Fibroblast of lung (primary cell): Measurements from ENCODE around the gene OPN3. TPM values are rescaled to one million over a fixed set of nuclear protein-coding genes. Genes with fewer than 3 reads are reported as not detected.

Experiments
- DNase-seq, 2 donors: peaks; one replicate each; pipeline versions ENCODE4 v3.0.0 to v3.0.0-alpha.2; 2010; ENCODE audit warnings: low read depth in 2 of 2
- H2AFZ ChIP-seq: 2 replicates; pipeline ENCODE4 v1.5.1; 2012; ENCODE audit warnings: low read length, control low read depth, inconsistent platforms
- H3K27ac ChIP-seq: 2 replicates; pipeline ENCODE4 v1.5.1; 2011; ENCODE audit warnings: low read length, control low read depth; ENCODE audit not compliant: insufficient read depth
- H3K27me3 ChIP-seq: 2 replicates; pipeline ENCODE4 v1.5.1; 2011; ENCODE audit warnings: mild to moderate bottlenecking, low read length; ENCODE audit not compliant: control insufficient read depth, insufficient read depth
- H3K36me3 ChIP-seq: 2 replicates; pipeline ENCODE4 v1.5.1; 2011; ENCODE audit warnings: low read length; ENCODE audit not compliant: control insufficient read depth, insufficient read depth
- H3K4me1 ChIP-seq: 2 replicates; pipeline ENCODE4 v1.5.1; 2011; ENCODE audit warnings: low read length; ENCODE audit not compliant: control insufficient read depth, insufficient read depth; ENCODE audit errors: extremely low read depth
- H3K4me2 ChIP-seq: 2 replicates; pipeline ENCODE4 v1.5.1; 2011; ENCODE audit warnings: low read length, control low read depth; ENCODE audit not compliant: insufficient read depth; ENCODE audit errors: extremely low read depth
- H3K4me3 ChIP-seq, 4 experiments: fragments of 200-600 bp in 1 of 4; sonication (generic) in 1 of 4; replicated peaks in 1 of 4; 2 replicates each; pipeline ENCODE4 v1.5.1; 2011 to 2016; ENCODE audit warnings: low read length in 4 of 4, low read depth in 3 of 4, mild to moderate bottlenecking in 3 of 4, control low read depth in 2 of 4, inconsistent platforms in 1 of 4, mixed read lengths in 1 of 4; ENCODE audit not compliant: insufficient read depth in 1 of 4; ENCODE audit errors: control extremely low read depth in 1 of 4
- H3K79me2 ChIP-seq: 2 replicates; pipeline ENCODE4 v1.5.1; 2012; ENCODE audit warnings: mild to moderate bottlenecking, low read length, inconsistent platforms; ENCODE audit not compliant: control insufficient read depth, insufficient read depth
- H3K9ac ChIP-seq: 2 replicates; pipeline ENCODE4 v1.5.1; 2011; ENCODE audit warnings: mild to moderate bottlenecking, low read length, control low read depth; ENCODE audit not compliant: insufficient read depth
- H3K9me3 ChIP-seq: 2 replicates; pipeline ENCODE4 v1.5.1; 2012; ENCODE audit warnings: low read depth, low read length; ENCODE audit not compliant: control insufficient read depth, insufficient read depth
- H4K20me1 ChIP-seq: 2 replicates; pipeline ENCODE4 v1.5.1; 2011; ENCODE audit warnings: low read length; ENCODE audit not compliant: control insufficient read depth, insufficient read depth; ENCODE audit errors: extremely low read depth
- CTCF ChIP-seq, 2 donors: IDR thresholded peaks in 1 of 2; conservative IDR thresholded peaks in 1 of 2; 1 replicate in 1 of 2; 2 replicates in 1 of 2; pipeline ENCODE4 v1.5.1; 2011 to 2012; ENCODE audit warnings: low read length in 2 of 2, control low read depth in 1 of 2, inconsistent platforms in 1 of 2, low read depth in 1 of 2, mild to moderate bottlenecking in 1 of 2
- EZH2 ChIP-seq: IDR thresholded peaks from 2 replicates; pipeline ENCODE4 v1.5.1; 2012; ENCODE audit warnings: low read length, control low read depth, mild to moderate bottlenecking; ENCODE audit errors: missing control alignments
- polyA plus RNA-seq, 2 donors: library from polyadenylated mRNA; depleted of rRNA in 1 of 2; stranded (reverse) in 1 of 2; unstranded in 1 of 2; fragments of >200 nt; gene quantifications; 2 replicates each; pipeline ENCODE4 v1.2.1, GENCODE V29; 2011 to 2012; ENCODE audit warnings: missing spikeins in 1 of 2
- total RNA-seq: library from RNA; depleted of rRNA; stranded (reverse); fragments of >200 nt; gene quantifications from 2 replicates; pipeline ENCODE4 v1.2.1, GENCODE V29; 2014

The OPN3 gene
- total and polyA plus RNA-seq, 2 donors (not counting 1 experiment from before 2014, with no cell fraction given): 32.5 to 58.9 TPM

- H3K27me3 ChIP-seq: no peaks in the 10 kb centered on the region
- TF ChIP-seq EZH2 (no peak), CTCF (conservative IDR thresholded peaks at IDR 0.05 in 1 of 2, IDR thresholded peaks at IDR 0.05 in 1 of 2; ENCODE audit: low read depth in 1 of 2, low read length in 2 of 2) (no peak)
- H3K36me3 ChIP-seq: no peaks in the 10 kb centered on the region
- H3K4me1 ChIP-seq: peaks cover 9% of the 10 kb centered on the region
- H3K79me2 ChIP-seq: no peaks in the 10 kb centered on the region
- no peaks in the 10 kb centered on the region for H3K9me3 ChIP-seq
- peak in 1 of 2 donors; percentile 45 for DNase-seq
- H3K9ac ChIP-seq: no peak overlapping the region
- no peak overlapping the region for H2AFZ ChIP-seq
- H3K4me2 ChIP-seq: no peak overlapping the region
- no peak overlapping the region for H3K4me3 ChIP-seq
- H4K20me1 ChIP-seq: no peaks in the 10 kb centered on the region
- no peak overlapping the region for H3K27ac ChIP-seq
Measured at GRCh38 chr1:241614144-241614543, 26.0 kb downstream of the OPN3 start.

GRCh38 chr1:241612533-241613477 lies 27.4 kb downstream of the OPN3 start:
- Histone ChIP-seq H3K4me2 (peak overlapping the region; percentile 37), H3K9me3 (no peaks in the 10 kb centered on the region), H3K4me3 (peak overlapping the region in 1 of 4 experiments; percentile 17), H3K4me1 (peaks cover 11% of the 10 kb centered on the region), H3K9ac (no peak overlapping the region), H3K36me3 (no peaks in the 10 kb centered on the region), H3K27me3 (no peaks in the 10 kb centered on the region), H4K20me1 (no peaks in the 10 kb centered on the region), H3K79me2 (no peaks in the 10 kb centered on the region), H3K27ac (peak overlapping the region; percentile 65), H2AFZ (peak overlapping the region; percentile 41)
- no peak for TF ChIP-seq EZH2
- TF ChIP-seq CTCF (conservative IDR thresholded peaks at IDR 0.05 in 1 of 2, IDR thresholded peaks at IDR 0.05 in 1 of 2; ENCODE audit: low read depth in 1 of 2, low read length in 2 of 2): no peak
- peak; percentile 92 to 95 for DNase-seq

GRCh38 chr1:241611736-241612135 lies 28.4 kb downstream of the OPN3 start:
- peak overlapping the region; percentile 65 for H3K27ac ChIP-seq
- H3K4me1 ChIP-seq: peaks cover 11% of the 10 kb centered on the region
- H3K27me3 ChIP-seq: no peaks in the 10 kb centered on the region
- H3K9ac ChIP-seq: no peak overlapping the region
- H3K4me2 ChIP-seq: no peak overlapping the region
- H3K4me3 ChIP-seq: no peak overlapping the region
- no peak for DNase-seq
- no peak overlapping the region for H2AFZ ChIP-seq
- TF ChIP-seq EZH2: no peak
- no peak for TF ChIP-seq CTCF (conservative IDR thresholded peaks at IDR 0.05 in 1 of 2, IDR thresholded peaks at IDR 0.05 in 1 of 2; ENCODE audit: low read depth in 1 of 2, low read length in 2 of 2)
- no peaks in the 10 kb centered on the region for H3K36me3 ChIP-seq
- H3K9me3 ChIP-seq: no peaks in the 10 kb centered on the region
- no peaks in the 10 kb centered on the region for H3K79me2 ChIP-seq
- no peaks in the 10 kb centered on the region for H4K20me1 ChIP-seq
